Thyroid gland (tissue), 4 donors: ENCODE data around the gene TTC3.

Source experiments
- POLR2A ChIP-seq, 2 donors: fragments of 450-650 bp; IDR thresholded peaks; one replicate each; pipeline ENCODE4 v1.6.1; 2017; ENCODE audit warnings: antibody characterized with exemption in 2 of 2, mild to moderate bottlenecking in 2 of 2, moderate library complexity in 1 of 2
- TF ChIP-seq, protein P1 (sequence below), 6 experiments: fragments of 200-600 bp in 3 of 6; fragments of 450-650 bp in 3 of 6; sonication (generic) in 3 of 6; IDR thresholded peaks; one replicate each; pipeline ENCODE4 v1.5.1; 2016 to 2019; ENCODE audit warnings: antibody characterized with exemption in 6 of 6, mild to moderate bottlenecking in 2 of 6, inconsistent platforms in 1 of 6, moderate library complexity in 1 of 6

DNA sequence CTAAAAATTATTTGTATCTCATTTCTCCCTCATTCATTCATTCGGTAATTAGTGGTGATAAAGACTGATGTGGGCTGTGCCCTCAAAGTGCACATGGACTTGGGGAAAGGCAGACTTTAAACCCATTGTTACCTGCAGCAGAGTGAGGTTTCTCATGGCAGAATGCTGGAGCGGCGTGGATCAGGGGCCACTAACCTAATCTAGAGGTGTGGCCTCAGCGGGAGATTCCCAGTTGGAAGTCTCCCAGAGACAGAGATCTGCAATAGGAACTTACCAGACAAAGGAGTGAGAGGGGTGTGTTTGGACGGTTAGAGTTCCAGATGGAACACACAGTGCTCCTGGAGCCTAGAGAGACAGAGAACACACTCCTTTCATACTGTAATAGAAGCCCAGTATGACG lies 120.6 kb downstream of the TTC3 start:
- TF ChIP-seq, protein P1, sequence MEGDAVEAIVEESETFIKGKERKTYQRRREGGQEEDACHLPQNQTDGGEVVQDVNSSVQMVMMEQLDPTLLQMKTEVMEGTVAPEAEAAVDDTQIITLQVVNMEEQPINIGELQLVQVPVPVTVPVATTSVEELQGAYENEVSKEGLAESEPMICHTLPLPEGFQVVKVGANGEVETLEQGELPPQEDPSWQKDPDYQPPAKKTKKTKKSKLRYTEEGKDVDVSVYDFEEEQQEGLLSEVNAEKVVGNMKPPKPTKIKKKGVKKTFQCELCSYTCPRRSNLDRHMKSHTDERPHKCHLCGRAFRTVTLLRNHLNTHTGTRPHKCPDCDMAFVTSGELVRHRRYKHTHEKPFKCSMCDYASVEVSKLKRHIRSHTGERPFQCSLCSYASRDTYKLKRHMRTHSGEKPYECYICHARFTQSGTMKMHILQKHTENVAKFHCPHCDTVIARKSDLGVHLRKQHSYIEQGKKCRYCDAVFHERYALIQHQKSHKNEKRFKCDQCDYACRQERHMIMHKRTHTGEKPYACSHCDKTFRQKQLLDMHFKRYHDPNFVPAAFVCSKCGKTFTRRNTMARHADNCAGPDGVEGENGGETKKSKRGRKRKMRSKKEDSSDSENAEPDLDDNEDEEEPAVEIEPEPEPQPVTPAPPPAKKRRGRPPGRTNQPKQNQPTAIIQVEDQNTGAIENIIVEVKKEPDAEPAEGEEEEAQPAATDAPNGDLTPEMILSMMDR (IDR thresholded peaks at IDR 0.05): no peak
- no peak for TF ChIP-seq POLR2A (IDR thresholded peaks at IDR 0.05)
